HG02938 (cell line): ENCODE results near the gene ATP5ME.
"Not testable (repeated sequence)": the region's sequence is repeated elsewhere in the genome, so short reads cannot be mapped to it uniquely, and the experiment has no call there.

Experiments used
- ATAC-seq: cut with Tn5 transposase; IDR thresholded peaks from one replicate; pipeline ENCODE4 v1.9.1; 2021; ENCODE audit warnings: mild to moderate bottlenecking, moderate library complexity; ENCODE audit not compliant: unreplicated experiment

ATP5ME gene, protein sequence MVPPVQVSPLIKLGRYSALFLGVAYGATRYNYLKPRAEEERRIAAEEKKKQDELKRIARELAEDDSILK

DNA sequence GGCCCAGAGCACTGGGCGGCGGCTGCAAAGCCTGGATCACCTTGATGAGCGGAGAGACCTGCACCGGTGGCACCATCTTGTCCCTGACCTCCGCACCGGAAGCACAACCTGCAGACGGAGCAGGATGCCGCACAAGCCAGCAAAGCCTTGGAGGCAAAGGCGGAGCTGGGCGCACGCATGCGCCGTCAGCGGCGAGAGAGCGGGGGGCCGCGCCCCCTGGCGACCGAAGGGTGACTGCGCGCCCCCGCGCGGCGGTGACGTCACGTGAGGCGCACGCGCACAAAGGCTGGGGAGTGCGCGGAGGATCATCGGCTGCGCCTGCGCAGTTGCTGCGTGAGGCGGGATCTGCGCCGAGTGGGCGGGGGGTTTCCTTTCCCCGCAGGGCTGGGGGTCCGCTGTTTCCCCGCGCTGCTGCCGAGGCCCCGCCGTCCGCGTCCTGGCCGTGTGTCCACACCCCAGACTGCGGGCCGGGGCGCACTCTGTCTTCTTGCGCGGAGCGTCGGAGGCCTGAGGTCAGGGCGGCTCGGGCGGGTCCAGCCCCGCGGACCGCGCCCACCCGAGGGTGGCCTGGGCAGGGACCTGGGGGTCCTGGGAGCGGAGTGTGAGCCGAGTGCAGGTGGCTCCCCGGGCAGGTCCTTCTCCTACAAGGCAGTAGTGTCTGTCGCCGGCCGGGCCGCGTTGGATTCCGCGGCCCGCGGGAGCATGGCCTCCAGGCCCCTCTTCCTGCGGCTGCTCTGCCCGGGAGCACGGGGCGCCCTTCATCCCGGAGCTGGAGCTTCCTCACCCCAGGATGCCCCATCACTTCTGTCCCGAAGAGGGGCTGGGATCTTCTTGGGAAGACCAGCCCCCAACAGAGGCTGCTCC lies at the start of gene ATP5ME, which contains the start of gene MYL5:
Gene ATP5ME (minus strand): TSS at position 105 of the 864 bp plus-strand sequence. CDS start 29 bp downstream, at position 76.
Gene MYL5 (plus strand): TSS at position 371 of the 864 bp plus-strand sequence. CDS start 3,485 bp downstream, outside the sequence.
- ATAC-seq: peak; percentile 74

DNA sequence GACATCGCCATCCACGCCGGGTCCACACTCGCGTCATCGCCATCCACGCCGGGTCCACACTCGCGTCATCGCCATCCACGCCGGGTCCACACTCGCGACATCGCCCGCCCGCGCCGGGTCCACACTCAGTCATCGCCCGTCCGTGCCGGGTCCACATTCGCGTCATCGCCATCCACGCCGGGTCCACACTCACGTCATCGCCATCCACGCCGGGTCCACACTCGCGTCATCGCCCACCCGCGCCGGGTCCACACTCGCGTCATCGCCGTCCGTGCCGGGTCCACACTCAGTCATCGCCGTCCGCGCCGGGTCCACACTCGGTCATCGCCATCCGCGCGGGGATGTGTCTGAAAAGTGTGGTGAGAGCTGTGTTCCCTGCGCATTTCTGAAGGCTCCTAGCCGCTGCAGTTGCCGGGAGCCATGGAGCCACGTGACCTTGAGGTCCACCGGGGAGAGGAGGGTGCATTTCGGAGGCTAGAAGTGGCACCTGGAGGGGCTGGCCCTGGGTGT lies 48.8 kb upstream of the ATP5ME start:
- ATAC-seq: no peak

DNA sequence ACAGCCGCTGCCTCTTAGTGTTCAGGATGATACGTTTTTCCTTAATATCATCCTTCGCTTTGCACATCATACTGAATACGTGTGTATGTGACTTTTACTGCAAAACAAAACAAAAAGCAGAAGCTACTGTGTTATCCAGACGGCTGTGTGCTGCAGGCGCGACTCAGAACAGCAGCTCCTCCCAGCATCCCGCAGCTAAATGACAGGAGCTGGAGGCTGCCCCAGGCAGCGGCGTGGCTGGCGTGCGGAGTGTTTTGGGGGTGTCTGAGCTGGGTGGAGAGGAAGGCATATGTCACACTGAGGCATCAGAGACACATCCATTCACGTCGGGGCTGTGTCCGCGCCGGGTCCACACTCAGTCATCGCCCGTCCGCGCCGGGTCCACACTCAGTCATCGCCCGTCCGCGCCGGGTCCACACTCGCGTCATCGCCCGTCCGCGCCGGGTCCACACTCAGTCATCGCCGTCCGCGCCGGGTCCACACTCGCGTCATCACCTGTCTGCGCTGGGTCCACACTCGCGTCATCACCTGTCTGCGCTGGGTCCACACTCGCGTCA lies 48.2 kb upstream of the ATP5ME start:
- no peak for ATAC-seq

DNA sequence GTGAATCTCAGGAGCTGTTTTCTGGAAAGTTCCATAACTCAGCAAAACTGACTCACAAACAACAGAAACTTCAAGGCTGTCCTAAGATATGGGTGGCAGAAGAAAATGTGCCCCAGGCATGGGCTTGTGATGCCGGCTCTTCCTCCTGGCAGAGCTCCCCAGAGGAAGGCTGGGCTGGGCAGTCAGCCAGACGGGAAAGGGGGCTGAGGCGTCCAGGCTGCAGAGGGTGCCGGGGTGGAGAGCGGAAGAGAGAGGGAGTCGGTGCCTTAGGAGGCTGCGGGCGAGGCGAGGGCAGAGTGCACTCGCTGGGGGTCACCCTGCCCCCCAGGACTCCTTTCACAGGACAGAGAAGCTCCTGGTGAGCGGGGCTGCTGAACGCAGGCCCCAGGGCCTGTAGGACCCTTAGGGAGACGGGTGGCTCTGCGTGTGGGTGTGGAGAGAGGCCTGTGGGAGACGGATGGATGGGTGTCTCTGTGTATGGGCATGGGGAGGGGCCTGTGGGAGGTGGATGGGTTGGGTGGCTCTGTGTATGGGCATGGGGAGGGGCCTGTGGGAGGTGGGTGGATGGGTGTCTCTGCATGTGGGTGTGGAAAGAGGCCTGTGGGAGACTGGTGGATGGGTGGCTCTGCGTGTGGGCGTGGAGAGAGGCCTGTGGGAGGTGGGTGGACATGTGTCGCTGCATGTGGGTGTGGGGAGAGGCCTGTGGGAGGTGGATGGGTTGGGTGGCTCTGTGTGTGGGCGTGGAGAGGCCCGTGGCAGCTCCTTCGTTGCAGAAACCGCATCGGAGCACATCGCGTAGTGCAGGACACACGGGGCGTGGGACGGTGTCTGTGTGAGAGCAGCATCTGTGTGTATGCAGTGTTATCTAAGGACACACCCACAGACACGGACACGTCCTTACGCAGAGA lies 47.4 kb upstream of the ATP5ME start:
- ATAC-seq: no peak

DNA sequence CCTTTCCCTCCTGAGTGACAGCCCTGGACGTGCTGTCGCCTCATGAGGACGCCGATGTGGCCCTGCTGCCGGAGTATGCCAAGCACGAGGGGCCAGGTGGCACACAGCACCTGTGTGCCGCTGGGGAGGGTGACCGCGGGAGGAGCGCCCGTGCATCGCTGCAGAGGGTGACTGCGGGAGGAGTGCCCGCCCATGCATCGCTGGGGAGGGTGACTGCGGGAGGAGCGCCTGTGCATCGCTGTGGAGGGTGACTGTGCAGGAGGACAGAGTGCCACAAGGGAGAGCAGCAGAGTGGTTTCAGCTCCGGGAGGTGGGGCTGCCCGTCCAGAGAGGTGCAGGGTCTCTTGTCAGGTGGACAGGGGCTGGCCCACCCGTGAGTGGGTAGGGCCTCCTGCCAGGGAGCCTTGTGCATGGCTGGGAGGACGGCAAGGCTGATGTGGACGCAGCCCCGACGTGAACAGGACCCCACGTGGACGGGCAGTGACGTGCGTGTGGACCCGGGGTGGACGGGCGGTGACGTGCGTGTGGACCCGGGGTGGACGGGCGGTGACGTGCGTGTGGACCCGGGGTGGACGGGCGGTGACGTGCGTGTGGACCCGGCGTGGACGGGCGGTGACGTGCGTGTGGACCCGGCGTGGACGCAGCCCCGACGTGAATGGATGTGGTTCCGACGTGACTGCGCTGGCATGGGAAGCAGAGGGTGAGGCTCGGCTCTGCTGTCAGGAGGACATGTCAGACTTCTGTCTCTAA lies 46.2 kb upstream of the ATP5ME start:
- no peak for ATAC-seq

DNA sequence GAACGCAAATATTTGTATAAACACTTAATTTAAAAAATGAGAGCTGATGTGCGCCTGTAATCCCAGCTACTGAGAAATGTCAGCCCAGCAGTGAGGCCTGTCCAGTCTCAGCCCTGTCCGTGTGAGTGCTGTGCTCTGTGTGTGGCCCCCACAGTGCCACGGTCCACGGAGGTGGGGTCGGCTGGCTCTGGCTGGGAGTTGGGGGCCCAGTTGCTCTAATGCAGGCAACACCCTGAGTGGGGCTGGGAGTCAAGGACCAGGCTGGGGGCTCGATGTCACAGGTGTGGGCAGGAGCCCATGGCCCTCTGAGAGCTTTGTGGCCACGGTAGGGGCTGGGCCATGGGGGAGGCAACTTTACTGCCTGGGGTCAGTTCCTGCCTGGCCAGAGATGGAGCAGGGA lies 44.4 kb upstream of the ATP5ME start:
- no peak for ATAC-seq

DNA sequence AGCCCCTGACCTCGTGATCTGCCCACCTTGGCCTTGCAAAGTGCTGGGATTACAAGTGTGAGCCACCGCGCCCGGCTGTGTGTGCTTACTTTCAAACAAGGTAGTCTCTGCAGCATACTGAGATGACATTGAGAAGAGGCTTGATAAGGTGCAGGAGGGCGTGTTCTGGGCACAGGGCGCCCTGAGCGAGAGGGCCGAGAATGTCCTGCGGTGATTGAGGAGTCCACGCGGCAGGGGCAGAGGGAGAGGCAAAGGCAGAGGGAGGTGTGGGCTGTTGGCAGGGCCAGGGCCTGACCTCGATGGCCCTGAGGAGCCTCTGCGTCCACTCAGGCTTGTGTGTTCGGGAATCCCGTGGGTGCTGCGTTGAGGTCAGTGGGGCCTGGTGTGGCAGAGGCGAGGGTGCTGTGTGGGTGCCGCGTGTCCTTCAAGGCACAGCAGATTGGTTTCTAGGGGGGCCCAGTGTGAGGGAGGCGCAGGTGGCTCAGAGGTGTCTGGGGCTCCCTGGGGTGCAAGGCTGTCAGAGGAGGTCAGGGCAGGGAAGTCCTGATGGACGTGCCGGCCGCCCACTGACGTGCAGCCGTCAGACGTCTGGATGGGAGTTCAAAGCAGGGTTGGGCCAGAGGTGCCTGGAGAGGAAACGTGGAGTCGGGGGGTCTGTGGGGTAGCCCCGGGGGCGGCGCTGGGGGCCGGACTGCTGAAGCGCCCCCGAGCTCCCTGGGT lies 43.7 kb upstream of the ATP5ME start:
- ATAC-seq: no peak

DNA sequence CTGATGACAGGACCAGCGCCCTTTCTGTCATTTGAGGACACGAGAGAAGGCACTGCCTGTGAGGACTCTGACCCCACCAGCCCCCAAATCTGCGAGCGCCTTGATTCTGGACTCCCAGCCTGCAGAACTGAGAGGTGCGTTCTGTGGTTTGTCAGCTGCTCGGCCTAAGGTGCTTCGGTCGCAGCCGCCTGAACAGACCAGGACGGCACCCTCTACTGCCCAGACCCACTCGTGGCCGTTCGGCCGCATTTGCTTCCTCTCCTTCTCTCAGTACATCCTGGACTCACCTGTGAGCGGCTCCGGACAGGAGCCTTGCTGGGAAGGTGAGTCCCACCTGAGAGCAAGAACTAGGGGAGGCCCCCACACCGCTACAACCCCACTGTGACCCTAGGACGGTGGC lies 40.0 kb upstream of the ATP5ME start:
- ATAC-seq: no peak

DNA sequence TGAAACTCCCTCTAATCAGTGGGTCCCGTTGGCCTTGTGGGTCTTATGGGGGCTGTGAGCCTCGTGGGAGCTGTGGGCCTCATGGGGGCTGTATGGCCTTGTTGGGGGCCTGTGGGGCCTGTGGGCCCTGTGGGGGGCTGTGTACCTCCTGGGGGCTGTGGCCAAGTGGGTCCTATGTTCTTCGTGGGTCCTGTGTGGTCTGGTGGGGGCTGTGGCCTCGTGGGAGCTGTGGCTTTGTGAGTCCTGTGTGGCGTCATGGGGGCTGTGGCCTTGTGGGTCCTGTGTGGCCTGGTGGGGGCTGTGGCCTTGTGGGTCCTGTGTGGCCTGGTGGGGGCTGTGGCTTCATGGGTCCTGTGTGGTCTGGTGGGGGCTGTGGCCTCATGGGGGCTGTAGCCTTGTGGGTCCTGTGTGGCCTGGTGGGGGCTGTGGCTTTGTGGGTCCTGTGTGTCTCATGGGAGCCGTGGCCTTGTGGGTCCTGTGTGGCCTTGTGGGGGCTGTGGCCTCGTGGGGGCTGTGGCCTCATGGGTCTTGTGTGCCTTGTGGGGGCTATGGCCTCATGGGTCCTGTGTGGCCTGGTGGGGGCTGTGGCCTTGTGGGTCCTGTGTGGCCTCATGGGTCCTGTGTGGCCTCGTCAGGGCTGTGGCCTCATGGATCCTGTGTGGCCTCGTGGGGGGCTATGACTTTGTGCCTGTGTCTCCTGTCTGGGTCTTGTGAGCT lies 39.0 kb upstream of the ATP5ME start:
- no peak for ATAC-seq

DNA sequence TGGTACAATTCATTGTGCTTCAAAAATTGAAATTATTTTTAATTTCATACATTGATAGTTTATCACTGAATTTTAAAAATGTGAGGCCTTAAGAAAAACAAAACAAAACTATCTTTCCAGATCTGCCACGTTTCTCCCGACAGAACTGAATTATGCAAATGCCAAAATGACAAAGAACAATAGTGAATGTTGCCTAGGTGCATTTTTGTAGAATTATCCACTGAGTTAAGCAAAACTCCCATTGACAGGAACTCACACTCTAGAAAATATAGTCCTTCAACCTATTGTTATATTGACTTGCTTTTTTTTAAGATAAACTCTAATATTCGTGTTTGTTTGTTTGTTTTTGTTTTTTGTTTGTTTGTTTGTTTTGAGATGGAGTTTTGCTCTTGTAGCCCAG lies 38.0 kb upstream of the ATP5ME start:
- ATAC-seq: no peak

DNA sequence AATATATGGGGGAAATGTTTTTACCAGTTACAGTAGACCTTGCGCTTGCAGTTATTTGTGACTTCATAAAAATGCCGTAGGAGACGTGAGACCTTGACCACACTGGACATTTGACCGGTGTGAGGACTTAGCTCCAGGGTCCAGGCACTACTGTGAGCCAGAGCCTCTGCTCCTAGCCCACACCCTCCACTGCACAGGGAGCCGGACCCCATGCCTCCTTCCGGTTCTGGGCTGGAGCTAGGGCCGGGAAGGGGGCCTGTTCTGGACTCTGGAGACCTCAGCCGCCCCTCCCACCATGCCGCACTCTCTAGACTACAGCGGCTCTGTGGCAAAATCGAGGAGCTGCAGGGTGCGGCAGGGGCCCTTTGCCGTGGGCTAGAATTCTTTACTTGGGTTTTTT lies 36.8 kb upstream of the ATP5ME start:
- ATAC-seq: no peak

DNA sequence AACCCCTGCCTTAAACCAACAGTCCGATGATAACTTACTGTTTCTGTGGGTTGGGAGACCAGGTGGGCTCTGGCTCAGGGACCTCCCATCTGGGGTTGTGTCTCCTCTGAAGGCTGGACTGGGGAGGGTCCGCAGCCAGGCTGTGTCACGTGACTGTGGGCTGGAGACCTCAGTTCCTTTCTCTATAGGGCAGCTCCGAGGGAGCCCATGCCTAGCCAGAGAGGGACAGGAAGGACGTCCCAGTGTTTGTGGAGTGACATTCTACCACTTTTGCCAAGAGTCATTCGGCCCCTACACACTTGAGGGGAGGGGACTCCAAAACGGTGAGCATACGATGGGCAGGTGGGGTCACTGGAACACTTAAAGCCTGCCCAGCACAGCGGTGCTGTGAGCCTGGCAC lies 36.0 kb upstream of the ATP5ME start:
- ATAC-seq: no peak

DNA sequence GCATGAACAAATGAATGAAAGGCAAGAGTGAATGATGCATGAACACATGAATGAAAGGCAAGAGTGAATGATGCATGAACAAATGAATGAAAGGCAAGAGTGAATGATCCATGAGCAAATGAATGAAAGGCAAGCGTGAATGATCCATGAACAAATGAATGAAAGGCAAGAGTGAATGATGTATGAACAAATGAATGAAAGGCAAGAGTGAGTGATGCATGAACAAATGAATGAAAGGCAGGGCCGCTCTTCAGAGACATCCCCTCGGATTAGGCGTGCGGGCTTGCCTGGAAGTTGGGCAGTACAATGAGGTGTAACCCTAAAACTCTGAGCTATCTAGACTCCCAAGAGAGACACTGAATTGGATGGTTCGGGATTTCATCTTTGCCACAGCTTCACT lies 35.3 kb upstream of the ATP5ME start:
- no peak for ATAC-seq

DNA sequence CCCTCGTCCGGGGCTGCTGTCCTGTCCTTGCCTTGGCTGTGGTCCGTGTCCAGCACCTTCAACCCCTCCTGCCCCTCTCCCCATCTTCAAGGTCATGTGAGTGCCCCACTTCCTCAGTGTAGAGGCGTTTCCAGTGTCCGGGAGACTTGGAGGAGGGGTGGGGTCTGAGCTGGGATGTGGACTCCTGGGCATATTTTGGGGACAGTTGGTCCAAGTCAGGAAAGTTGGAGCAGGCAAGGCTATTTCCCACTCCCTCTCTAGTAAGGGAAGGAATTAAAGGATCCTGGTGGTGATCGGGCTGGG lies 34.5 kb upstream of the ATP5ME start:
- no peak for ATAC-seq

DNA sequence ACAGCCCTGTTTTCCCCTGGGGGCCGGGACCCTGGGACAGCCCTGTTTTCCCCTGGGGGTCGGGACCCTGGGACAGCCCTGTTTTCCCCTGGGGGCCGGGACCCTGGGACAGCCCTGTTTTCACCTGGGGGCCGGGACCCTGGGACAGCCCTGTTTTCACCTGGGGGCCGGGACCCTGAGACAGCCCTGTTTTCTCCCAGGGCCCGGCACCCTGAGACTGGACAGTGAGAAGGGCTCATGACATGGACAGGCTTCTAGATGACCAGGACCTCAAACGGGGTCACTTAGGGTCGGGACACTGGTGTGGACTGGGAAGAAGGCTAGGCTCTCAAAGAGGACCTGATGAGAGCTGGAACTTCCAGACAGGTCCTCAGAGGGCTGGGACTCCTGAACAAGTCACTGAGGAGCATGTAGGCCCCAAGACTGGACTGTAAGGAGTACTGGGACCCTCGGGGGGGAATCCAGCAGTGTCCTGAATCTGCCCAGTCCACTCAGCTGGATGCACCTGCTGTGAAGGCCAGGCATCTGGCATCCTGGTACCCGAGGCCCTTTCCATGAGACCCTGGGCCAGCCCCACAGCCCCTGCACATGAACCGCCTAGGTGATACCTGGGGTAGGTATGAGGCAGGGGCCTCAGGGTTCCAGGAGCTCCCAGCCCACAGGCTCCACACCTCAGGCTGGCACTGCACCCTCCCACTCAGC lies 34.0 kb upstream of the ATP5ME start:
- ATAC-seq: no peak

DNA sequence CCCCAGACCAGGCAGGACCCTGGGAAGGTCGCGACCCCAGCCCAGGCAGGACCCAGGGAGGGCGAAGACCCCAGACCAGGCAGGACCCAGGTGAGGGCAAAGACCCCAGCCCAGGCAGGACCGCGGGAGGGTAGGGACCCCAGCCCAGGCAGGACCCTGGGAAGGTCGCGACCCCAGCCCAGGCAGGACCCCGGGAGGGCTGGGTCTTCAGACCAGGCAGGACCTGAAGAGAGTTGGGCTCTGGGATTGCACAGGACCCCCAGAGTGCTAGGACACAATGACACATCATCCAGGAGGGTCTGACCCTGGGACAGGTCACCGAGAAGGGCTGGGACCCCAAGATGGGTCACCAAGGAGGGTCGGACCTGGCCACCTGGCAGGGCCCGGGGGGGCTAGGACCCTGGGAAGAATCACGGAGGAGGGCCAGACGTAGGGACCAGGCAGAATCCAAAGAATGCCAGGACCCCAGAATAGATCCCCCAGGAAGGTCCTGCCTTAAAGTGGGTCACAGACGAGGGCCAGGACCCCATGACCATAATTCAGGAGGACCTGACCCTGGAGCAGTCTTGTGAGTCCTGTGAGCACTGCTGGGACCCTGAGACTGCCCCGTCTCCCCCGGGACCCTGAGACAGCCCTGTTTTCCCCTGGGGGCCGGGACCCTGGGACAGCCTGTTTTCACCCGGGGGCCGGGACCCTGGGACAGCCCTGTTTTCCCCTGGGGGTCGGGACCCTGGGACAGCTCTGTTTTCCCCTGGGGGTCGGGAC lies 32.9 kb upstream of the ATP5ME start:
- ATAC-seq: no peak

DNA sequence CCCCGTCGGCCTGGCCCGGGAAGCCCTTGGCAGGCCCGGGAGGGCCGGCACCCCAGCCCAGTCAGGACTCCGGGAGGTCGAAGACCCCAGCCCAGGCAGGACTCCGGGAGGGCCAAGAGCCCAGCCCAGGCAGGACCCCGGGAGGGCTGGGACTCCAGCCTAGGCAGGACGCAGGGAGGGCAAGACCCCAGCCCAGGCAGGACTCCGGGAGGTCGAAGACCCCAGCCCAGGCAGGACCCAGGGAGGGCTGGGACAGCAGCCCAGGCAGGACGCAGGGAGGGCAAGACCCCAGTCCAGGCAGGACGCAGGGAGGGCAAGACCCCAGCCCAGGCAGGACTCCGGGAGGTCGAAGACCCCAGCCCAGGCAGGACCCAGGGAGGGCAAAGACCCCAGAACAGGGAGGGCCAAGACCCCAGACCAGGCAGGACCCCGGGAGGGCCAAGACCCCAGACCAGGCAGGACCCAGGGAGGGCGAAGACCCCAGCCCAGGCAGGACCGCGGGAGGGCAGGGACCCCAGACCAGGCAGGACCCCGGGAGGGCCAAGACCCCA lies 32.1 kb upstream of the ATP5ME start:
- not testable (repeated sequence) for ATAC-seq
